HG03442 (cell line): ENCODE measurements around the gene CRYAA.
"Not testable (repeated sequence)": the region's sequence is repeated elsewhere in the genome, so short reads cannot be mapped to it uniquely, and the experiment has no call there.

Source experiments
- ATAC-seq: cut with Tn5 transposase; IDR thresholded peaks from one replicate; pipeline ENCODE4 v1.9.1; 2021; ENCODE audit warnings: mild to moderate bottlenecking, moderate library complexity; ENCODE audit not compliant: unreplicated experiment

CRYAA gene

DNA sequence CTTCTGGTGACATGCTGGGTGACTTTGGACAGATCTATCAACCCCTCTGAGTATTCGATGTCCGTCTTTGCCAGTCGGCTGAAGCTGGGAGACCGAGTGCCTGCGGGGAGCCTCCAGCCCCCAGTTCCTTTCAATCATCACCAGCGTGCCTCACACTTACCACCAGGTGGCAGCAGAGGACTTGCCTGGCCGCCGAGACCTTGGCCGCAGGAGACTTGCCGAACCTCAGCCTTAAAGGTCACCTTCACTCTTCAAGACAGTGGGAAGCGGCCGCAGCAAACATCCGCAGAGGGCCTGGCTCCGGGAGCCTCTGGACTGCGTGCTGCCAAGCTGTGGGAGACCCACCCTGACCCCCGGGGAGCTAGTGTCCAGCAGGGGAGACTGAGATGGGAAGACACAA is 7.8 kb downstream of the CRYAA start:
- not testable (repeated sequence) for ATAC-seq

DNA sequence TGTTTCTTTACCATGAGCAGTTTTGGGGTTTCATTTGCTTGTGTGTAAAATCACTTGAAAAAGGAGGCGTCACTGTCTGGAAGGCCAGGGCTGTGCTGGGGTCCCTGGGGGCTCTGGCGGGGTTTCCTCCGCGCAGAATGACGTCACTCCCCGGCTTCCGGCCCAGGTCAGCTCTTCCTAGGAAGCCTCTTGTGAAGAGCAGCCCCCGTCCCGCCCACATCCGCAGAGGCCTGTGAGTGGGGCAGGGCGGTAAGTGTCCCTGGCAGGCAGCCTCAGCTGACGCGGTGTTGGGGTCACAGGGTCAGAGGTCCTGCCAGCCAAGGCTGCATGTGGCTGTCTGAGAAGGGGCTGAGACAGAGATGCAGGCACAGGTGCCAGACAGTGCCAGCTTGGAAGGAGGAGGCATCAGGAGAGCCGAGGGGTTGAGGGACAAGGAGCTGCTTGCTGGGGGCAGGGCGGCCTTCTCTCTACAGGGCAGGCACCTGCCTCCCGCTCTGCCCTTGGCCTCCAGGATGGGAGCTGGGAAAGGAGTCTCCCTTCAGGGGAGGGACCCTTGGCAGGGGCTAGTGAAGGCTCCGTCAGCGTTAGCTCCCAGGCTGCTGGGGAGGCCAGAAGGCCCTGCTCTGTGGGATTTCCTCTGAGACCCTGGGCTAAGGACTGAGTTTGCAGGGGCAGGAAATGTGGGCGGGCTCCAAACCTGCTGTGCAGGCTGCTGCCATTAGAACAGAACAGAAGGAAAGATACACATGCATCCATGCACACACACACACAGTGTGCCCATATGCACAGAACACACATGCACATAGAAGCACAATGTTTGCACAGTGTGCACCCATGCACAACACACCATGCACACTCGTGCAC is 8.5 kb downstream of the CRYAA start:
- peak; percentile 64 for ATAC-seq

- ATAC-seq: not testable (repeated sequence)
Measured at GRCh38 chr21:43178175-43178826, 9.5 kb downstream of the CRYAA start.

GRCh38 chr21:43181033-43181432 is 12.2 kb downstream of the CRYAA start:
- ATAC-seq: not testable (repeated sequence)

DNA sequence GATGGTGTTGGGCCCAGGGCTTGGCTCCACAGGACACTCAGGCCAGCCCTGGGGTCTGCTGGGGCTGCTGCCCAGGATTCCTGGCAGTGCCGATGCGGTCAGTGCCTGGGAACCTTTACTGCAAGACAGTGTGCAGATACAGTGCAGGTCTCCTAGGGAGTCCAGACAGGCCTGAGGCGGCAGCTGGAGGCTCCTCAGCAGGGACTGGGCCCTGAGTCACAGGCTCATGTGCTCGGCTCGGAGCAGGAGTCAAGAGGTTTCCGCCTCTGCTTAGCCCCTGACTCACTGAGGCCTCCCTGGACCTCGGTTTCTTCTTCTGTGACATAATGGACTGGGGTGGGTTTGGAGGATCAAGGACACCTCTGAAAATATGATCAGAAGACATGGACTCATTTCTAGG is 18.5 kb downstream of the CRYAA start:
- ATAC-seq: not testable (repeated sequence)

GRCh38 chr21:43187715-43188114 is 18.9 kb downstream of the CRYAA start:
- ATAC-seq: no peak

GRCh38 chr21:43188181-43188580 is 19.4 kb downstream of the CRYAA start:
- ATAC-seq: no peak

- no peak for ATAC-seq
Measured at GRCh38 chr21:43188592-43189210, 19.9 kb downstream of the CRYAA start.

DNA sequence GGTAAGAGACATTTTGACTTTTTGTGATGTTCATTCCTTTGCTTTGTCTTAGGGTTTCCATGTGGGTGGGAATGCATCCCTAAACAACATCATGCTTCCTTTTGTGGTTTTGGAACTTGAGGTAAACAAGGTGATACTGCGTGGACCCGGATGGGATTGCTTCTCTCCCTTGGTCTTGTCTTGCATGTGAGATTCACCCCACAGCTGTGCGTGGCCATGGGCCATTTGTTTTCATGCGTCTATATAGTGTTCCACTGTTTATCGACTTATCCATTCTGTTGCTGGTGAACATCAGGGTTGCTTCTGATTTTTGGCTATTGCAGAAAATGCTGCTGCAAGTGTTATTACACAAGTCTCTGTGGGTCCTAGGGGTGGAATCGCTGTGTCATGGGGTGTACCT is 21.1 kb downstream of the CRYAA start:
- no peak for ATAC-seq

DNA sequence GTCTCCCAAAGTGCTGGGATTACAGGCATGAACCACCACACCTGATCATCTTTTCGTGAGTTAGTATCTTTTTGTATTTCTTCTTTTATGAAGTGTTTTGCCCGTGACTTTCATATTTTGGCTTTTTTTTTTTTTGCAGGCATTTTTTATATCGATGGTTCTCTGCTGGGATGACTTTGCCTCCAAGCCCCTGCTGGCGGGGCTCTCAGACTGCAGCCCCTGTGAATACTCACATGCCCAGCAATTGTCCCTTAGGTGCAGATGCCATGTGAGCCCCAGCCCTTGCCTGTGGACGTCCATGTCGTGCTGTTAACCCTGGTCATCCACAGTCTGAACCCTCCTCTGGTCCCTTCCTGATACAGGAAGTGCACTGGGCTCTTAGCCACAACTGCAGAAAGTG is 21.7 kb downstream of the CRYAA start:
- ATAC-seq: no peak

GRCh38 chr21:43190951-43191350 is 22.1 kb downstream of the CRYAA start:
- ATAC-seq: no peak

DNA sequence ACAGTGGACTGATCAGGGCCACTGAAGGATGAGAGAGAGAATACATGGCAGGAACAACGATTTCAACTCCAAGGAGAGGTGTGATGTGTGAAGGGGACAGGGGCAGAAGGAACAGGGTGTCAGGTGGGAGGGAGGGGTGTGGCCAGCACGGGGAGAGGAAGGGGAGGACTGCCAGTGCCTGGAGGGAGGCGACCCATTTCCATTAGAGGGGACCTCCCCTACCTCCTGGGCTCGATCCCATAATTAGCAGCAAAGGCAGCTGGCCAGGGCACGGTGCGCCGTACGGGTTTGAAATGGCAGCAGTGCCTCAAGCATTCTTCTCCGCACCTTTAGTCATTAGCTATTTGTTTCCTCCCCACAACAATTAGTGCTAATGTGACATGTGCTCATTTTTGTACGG is 22.7 kb downstream of the CRYAA start:
- ATAC-seq: no peak

GRCh38 chr21:43191971-43192370 is 23.2 kb downstream of the CRYAA start:
- ATAC-seq: no peak

DNA sequence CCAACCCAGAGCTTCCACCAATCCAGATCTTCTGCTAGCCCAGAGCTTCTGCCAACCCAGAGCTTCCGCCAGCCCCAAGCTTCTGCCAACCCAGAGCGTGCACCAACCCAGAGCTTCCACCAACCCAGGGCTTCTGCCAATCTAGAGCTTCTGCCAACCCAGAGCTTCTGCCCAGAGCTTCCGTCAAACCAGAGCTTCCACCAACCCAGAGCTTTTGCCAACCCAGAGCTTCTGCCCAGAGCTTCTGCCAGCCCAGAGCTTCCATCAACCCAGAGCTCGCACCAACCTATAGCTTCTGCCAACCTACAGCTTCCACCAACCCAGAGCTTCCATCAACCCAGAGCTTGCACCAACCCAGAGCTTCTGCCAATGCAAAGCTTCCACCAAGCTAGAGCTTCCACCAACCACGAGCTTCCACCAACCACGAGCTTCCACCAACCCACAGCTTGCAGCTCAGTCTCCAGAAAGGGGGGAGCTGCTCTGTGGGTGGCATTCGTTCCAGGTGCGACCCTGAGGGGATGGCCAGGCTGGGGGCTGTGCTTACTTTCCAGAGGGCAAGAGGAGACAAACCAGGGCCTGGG is 23.8 kb downstream of the CRYAA start:
- ATAC-seq: no peak

GRCh38 chr21:43193088-43193650 is 24.4 kb downstream of the CRYAA start:
- ATAC-seq: no peak

DNA sequence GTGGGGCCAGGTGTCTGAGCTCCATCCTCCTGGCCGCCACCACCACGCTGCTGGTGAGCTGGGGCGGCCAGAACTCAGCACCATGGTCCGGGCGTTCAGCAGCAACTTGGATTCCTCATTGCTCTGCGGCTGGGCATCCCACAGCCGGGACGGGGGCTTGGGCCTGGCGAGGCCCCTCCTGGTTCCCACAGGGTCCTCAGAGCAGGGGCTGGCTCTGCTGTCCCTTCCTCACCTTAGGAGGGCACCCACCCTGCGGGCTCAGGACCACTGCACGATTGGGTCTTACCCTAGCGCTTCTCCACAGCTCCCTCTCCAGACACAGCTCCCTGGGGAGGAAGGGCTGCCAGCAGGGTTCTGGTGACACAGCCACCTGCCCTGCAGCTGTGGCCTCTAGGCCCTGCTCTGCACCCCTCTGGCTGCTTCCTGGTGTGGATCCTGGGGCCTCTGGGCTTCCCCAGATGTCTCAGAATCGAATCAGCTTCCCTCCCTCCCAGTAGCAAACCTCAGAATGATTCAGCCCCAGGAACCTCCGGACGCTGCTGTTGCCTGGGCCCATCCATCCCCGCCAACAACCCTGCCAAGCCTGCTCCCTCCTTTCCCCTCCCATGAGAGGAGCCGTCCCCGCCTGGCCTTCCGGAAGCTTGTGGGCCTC is 25.0 kb downstream of the CRYAA start:
- ATAC-seq: no peak

GRCh38 chr21:43194303-43195120 is 25.7 kb downstream of the CRYAA start:
- ATAC-seq: no peak

GRCh38 chr21:43195121-43196021 is 26.6 kb downstream of the CRYAA start:
- no peak for ATAC-seq

- ATAC-seq: no peak
Measured at GRCh38 chr21:43196826-43197225, 28.0 kb downstream of the CRYAA start.
